DLD1 (cell line): ENCODE results near the gene CASS4.

Experiments used
- in situ Hi-C: cut with HindIII; loops from 2 replicates; pipeline ENCODE4 v1.10.0; 2017; ENCODE audit warnings: low sequenced_read_pairs

Gene CASS4

DNA sequence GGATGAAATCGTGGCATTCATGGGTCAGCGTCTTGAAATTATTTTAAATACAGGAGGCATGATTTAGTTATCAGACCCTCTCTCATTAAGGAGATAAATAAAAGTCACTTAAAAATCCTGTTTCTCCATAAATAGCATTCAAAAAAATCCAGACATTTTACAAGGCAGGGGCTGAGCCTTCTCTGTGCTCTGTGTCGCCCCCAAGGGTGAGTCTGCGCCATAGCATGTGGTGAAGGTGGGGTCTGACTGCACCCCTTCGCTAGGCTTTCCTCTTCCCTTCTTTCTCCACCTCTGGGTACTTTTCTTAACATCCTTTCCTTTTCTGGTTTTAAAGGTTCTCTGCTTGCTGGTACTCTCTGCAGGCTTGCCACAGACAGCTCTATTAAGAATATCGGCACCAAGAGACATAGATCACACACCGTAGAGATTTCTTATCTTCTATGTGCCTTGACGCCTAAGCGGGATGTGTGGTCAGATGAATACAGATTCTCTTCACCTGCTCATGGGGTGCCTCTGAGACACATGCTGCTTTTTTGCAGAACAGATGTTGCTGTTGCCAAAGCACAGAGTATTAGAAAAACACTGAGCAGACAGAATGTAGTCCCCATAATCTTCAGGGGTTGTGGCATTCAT, 92.4 kb downstream of the CASS4 start:
- in situ Hi-C loops, result no loop called here

DNA sequence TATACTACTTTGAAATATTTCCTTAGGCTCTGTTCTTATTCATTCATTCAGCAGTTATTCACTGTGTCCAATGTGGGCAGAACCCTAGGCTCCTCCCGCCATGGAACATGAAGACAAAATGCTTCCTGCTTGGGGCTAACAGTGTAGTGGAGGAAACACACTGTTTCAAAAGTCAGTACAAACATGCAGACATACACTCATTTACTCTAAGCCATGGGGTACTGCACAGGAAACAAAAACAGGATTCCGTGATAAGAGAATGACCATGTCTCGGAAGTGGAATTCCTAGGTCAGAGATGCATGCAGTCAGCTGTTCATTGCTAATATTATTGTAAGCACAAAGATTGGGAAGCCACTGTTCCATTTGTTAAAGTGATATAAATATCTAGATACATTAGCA, 94.0 kb downstream of the CASS4 start:
- in situ Hi-C loops, result no loop called here
